ENCODE data around the gene ZNF207. TPM values are rescaled to one million over a fixed set of nuclear protein-coding genes. Genes with fewer than 3 reads are reported as not detected.
"Not testable (repeated sequence)": the region's sequence is repeated elsewhere in the genome, so short reads cannot be mapped to it uniquely, and the experiment has no call there.

ZNF207 gene
- total RNA-seq, 1 donor from 2014 or later: 276 TPM

DNA sequence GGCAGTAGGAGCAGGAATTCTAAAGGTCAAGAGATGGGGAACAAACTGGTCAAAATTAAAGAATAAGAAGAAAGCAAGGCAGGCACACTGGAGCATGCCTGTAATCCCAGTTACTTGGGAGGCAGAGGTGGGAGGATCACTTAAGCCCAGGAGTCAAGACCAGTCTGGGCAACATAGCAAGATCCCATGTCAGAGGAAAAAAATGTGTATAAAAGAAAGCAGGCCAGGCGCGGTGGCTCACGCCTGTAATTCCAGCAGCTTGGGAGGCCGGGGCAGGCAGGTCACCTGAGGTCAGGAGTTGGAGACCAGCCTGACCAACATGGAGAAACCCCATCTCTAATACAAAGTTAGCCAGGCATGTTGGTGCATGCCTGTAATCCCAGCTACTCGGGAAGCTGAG is 43.9 kb downstream of the ZNF207 start:
- CTCF ChIA-PET: no interaction called here
- Mint-ChIP-seq H3K9me3 (no peaks in the 10 kb centered on the region), H3K4me1 (no peaks in the 10 kb centered on the region), H3K36me3 (ENCODE audit: low read depth) (peaks cover 6% of the 10 kb centered on the region), H3K27me3 (no peaks in the 10 kb centered on the region), H3K27ac (no peak overlapping the region), H3K4me3 (no peak overlapping the region)
- no peak for DNase-seq
- POLR2A ChIA-PET: interaction anchor here (0.7 kb wide), 1 partner anchor 1490 kb away, joined by 3 read pairs; no protein-coding TSS in a partner anchor
- ATAC-seq (ENCODE audit: low read depth): no peak
- intact Hi-C loops (cut with micrococcal nuclease): no loop called here
- TF ChIP-seq, protein P1, sequence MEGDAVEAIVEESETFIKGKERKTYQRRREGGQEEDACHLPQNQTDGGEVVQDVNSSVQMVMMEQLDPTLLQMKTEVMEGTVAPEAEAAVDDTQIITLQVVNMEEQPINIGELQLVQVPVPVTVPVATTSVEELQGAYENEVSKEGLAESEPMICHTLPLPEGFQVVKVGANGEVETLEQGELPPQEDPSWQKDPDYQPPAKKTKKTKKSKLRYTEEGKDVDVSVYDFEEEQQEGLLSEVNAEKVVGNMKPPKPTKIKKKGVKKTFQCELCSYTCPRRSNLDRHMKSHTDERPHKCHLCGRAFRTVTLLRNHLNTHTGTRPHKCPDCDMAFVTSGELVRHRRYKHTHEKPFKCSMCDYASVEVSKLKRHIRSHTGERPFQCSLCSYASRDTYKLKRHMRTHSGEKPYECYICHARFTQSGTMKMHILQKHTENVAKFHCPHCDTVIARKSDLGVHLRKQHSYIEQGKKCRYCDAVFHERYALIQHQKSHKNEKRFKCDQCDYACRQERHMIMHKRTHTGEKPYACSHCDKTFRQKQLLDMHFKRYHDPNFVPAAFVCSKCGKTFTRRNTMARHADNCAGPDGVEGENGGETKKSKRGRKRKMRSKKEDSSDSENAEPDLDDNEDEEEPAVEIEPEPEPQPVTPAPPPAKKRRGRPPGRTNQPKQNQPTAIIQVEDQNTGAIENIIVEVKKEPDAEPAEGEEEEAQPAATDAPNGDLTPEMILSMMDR (IDR thresholded peaks at IDR 0.05): no peak

DNA sequence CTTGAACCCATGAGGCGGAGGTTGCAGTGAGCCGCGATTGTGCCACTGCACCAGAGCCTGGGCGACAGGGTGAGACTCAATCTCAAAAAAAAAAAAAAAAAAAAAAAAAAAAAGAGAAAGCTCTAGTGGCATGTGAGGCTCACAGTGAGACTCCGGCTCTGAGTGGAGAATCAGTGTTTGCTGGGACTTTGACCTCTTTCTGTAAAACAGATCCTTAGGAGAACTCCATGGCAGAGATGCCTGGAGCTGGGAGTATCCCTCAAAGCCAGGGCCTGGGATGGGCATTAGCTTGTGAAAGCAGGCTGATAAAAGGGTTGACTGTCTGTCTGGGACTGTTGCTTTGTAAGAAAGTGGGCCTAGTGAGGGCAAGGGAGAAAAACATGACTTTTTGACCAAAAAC is 46.4 kb downstream of the ZNF207 start:
- Mint-ChIP-seq H3K27ac (no peak overlapping the region), H3K9me3 (no peaks in the 10 kb centered on the region), H3K27me3 (no peaks in the 10 kb centered on the region), H3K4me3 (no peak overlapping the region), H3K36me3 (ENCODE audit: low read depth) (peaks cover 3% of the 10 kb centered on the region), H3K4me1 (no peaks in the 10 kb centered on the region)
- no peak for DNase-seq
- ChIA-PET CTCF (no interaction called here), POLR2A (interaction anchor here (0.6 kb wide), 1 partner anchor 432 kb away, joined by 5 read pairs; no protein-coding TSS in a partner anchor)
- ATAC-seq (ENCODE audit: low read depth): no peak
- intact Hi-C loops (cut with micrococcal nuclease): no loop called here
- TF ChIP-seq, protein P1 (IDR thresholded peaks at IDR 0.05): no peak

DNA sequence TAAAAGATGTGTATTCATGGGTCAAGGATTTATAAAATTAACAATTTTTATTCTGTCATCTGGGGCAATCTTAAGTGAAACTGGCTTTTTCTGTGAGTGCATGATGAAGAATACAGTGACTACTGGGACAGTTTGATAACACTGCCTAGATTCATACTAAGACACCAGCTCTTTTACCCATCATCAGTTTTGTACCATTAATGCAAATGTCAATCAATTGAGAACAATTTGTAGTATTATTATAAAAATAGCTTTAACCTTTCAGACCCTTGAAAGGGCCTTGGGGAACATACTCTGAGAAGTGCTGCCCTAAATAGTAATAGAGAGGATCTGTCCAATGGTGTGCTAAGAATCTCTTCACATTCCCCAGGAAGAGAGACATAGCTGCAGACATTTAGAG is 49.0 kb downstream of the ZNF207 start:
- H3K9me3 Mint-ChIP-seq: no peaks in the 10 kb centered on the region
- TF ChIP-seq, protein P1 (IDR thresholded peaks at IDR 0.05): no peak
- ChIA-PET POLR2A (no interaction called here), CTCF (no interaction called here)
- intact Hi-C loops (cut with micrococcal nuclease): no loop called here
- DNase-seq (no peak), ATAC-seq (ENCODE audit: low read depth) (no peak)
- no peaks in the 10 kb centered on the region for H3K4me1 Mint-ChIP-seq
- H3K27ac Mint-ChIP-seq: no peak overlapping the region
- no peak overlapping the region for H3K4me3 Mint-ChIP-seq
- H3K27me3 Mint-ChIP-seq: no peaks in the 10 kb centered on the region
- peaks cover 3% of the 10 kb centered on the region for H3K36me3 Mint-ChIP-seq (ENCODE audit: low read depth)

DNA sequence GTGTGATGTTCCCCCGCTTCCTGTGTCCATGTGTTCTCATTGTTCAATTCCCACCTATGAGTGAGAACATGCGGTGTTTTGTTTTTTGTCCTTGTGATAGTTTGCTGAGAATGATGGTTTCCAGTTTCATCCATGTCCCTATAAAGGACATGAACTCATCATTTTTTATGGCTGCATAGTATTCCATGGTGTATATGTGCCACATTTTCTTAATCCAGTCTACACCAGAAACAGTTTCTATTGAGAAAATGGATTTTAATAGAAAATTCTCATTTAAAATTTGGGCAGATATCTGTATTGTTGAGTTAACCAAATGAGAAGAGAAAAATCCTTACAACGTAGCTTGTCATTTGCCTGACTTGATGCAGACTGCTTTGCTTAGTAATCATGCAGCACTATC is 60.1 kb downstream of the ZNF207 start:
- H3K4me3 Mint-ChIP-seq; CTCF ChIA-PET; DNase-seq; intact Hi-C loops (cut with micrococcal nuclease); ATAC-seq (ENCODE audit: low read depth); H3K4me1 Mint-ChIP-seq; H3K36me3 Mint-ChIP-seq (ENCODE audit: low read depth); H3K27me3 Mint-ChIP-seq; H3K27ac Mint-ChIP-seq; H3K9me3 Mint-ChIP-seq; POLR2A ChIA-PET: not testable (repeated sequence)

DNA sequence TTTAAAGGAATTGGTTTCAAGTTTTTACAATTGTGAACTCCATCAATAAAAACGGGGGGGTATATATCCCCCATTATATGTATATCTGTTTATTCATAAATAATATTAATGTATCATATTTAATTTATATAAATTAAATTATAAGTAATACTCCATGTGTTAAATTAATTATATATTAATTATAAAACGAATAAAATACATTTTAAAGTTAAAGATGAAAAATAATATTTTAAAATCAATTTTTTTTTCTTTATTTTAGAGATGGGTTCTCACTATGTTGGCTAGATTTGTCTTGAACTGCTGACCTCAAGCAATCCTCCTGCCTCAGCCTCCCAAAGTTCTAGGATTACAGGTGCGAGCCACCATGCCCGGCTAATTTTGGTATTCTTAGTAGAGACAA is 76.9 kb downstream of the ZNF207 start:
- no peaks in the 10 kb centered on the region for H3K27me3 Mint-ChIP-seq
- ATAC-seq (ENCODE audit: low read depth) (no peak), DNase-seq (no peak)
- ChIA-PET CTCF (no interaction called here), POLR2A (no interaction called here)
- H3K4me3 Mint-ChIP-seq: no peak overlapping the region
- no peak overlapping the region for H3K27ac Mint-ChIP-seq
- intact Hi-C loops (cut with micrococcal nuclease): no loop called here
- H3K4me1 Mint-ChIP-seq: no peaks in the 10 kb centered on the region
- TF ChIP-seq, protein P1 (IDR thresholded peaks at IDR 0.05): no peak
- H3K36me3 Mint-ChIP-seq (ENCODE audit: low read depth): peaks cover 12% of the 10 kb centered on the region
- H3K9me3 Mint-ChIP-seq: peaks cover 17% of the 10 kb centered on the region

DNA sequence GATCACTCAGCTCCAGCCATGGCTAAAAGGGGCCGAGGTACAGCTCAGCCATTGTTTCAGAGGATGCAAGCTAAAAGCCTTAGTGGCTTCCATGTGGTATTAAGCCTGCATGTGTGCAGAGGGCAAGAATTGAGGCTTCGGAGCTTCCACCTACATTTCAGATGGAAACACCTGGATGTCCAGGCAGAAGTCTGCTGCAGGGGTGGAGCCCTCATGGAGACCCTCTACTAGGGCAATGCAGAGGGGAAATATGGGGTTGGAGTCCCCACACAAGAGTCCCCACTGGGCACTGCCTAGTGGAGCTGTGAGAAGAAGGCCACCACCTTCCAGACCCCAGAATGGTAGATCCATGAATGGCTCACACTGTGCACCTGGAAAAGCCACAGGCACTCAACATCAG is 79.6 kb downstream of the ZNF207 start:
- ATAC-seq (ENCODE audit: low read depth) (no peak), DNase-seq (no peak)
- peaks cover 12% of the 10 kb centered on the region for H3K36me3 Mint-ChIP-seq (ENCODE audit: low read depth)
- H3K4me1 Mint-ChIP-seq: no peaks in the 10 kb centered on the region
- no peak overlapping the region for H3K4me3 Mint-ChIP-seq
- TF ChIP-seq, protein P1 (IDR thresholded peaks at IDR 0.05): no peak
- ChIA-PET CTCF (no interaction called here), POLR2A (no interaction called here)
- H3K27ac Mint-ChIP-seq: no peak overlapping the region
- no peaks in the 10 kb centered on the region for H3K27me3 Mint-ChIP-seq
- intact Hi-C loops (cut with micrococcal nuclease): no loop called here
- peaks cover 17% of the 10 kb centered on the region for H3K9me3 Mint-ChIP-seq
